ENCODE data around the gene EPS8L1.

The EPS8L1 gene

DNA sequence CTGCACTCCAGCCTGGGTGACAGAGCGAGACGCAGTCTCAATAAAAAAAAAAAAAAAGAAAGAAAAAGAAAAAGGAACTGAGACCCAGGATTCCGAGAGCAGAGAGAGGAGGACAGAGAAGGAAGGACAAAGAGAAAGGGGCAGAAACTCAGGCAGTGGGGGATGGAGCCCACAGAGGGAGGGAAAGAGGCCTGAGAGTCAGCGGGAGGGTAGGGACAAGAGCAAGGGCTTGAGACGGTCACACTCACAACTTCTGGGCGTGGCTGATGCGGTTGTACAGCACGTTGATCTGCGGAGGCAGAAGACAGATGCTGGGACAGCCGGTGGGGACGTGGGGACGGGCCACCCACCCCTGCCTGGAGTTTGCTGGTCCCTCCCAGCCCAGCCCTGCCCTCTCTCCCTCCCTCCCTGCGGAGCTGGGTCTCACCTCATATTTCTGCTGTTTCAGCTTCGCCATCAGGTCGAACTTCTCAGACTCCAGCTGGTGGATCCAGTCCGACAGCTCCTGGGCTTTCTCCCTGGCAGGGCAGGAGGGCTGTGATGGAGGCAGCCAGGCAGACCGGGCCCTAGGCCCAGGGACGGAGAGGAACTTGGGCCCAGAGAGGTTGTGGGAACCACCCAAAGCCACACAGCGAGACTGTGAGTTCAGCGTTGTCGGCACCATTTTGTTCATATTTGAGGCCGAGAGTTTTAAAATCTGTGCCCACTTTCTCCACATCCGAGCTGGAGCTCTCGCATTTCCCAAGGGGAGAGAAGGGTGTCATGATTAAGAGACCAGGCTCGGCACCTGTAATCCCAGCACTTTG is 58.2 kb downstream of the EPS8L1 start:
- Histone ChIP-seq H3K9me3 (ENCODE audit: low read length) (no peaks in the 10 kb centered on the region), H3K27me3 (ENCODE audit: insufficient read depth, low read length) (peaks cover 10% of the 10 kb centered on the region), H3K36me3 (ENCODE audit: insufficient read depth, low read length) (no peaks in the 10 kb centered on the region), H3K4me1 (ENCODE audit: insufficient read depth, low read length) (peaks cover 10% of the 10 kb centered on the region), H2AFZ (ENCODE audit: low read depth, low read length) (peak overlapping the region; percentile 24), H3K4me3 (ENCODE audit: low read length) (no peak overlapping the region)

DNA sequence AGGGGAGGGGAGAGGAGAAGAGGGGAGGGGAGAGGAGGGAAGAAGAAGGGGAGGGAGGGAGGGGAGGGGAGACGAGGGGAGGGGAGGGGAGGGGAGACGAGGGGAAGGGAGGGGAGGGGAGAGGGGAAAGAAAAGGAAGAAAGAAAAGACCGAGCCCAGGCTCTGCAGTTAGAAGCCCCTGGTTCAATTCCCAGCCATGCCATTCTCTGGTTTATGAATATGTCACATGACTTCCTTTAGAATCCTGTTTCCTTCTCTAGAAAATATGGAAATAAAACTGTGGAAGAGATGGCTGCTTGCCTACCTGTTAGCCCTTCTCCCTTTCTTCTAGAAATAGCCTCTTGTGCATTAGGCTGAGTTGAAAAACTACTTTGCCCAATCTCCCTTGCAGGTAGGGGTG is 59.1 kb downstream of the EPS8L1 start:
- Histone ChIP-seq H3K36me3 (ENCODE audit: insufficient read depth, low read length) (no peaks in the 10 kb centered on the region), H3K27me3 (ENCODE audit: insufficient read depth, low read length) (peaks cover 4% of the 10 kb centered on the region), H3K4me1 (ENCODE audit: insufficient read depth, low read length) (peaks cover 10% of the 10 kb centered on the region), H3K9me3 (ENCODE audit: low read length) (no peaks in the 10 kb centered on the region), H2AFZ (ENCODE audit: low read depth, low read length) (no peak overlapping the region), H3K4me3 (ENCODE audit: low read length) (no peak overlapping the region)

DNA sequence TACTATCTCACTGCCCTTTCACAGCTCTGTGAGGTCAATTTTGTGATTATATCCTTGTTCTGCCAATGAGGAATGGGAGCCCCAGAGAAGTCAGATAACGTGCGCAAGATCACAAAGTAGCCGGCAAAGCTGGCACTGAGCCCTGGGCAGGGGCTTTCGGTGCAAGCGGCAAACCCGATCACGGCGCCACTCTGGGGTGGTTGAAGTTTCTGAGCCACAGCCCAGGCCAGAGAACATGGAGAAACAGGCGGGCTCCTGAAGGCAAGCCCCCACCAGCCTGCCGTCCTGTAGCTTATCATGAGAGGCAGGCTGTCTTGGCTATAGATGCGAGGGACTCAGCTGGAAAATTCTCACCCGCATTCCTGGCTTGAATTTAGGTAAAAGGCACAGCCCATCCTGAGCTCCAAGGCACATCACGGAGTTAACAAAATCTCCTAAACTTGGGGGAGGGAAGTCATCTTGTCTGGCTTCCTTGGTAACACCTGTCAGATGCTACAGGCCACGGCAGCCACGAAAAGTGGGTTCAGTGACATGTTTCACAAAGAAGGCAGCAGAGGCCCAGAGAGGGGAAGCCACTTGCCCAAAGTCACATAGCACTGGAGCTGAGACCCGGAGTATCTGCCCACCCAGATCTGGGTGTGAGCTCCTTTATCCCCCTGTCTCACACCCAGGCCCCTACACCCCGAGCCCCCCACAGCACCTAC is 60.9 kb downstream of the EPS8L1 start:
- Histone ChIP-seq H3K4me1 (ENCODE audit: insufficient read depth, low read length) (peaks cover 14% of the 10 kb centered on the region), H3K36me3 (ENCODE audit: insufficient read depth, low read length) (no peaks in the 10 kb centered on the region), H2AFZ (ENCODE audit: low read depth, low read length) (no peak overlapping the region), H3K4me3 (ENCODE audit: low read length) (no peak overlapping the region), H3K9me3 (ENCODE audit: low read length) (no peaks in the 10 kb centered on the region), H3K27me3 (ENCODE audit: insufficient read depth, low read length) (peaks cover 2% of the 10 kb centered on the region)

Measured in neuron (in vitro differentiated cells).